IgD-negative memory B cell (primary cell): ENCODE data around the gene SLC25A22. TPM values are rescaled to one million over a fixed set of nuclear protein-coding genes. Genes with fewer than 3 reads are reported as not detected.

Experiments
- H3K27ac Mint-ChIP-seq, 3 donors: one replicate each; pipeline ENCODE4 v1.8.0; 2020 to 2022; ENCODE audit warnings: mild to moderate bottlenecking in 3 of 3, mixed read lengths in 3 of 3, moderate library complexity in 1 of 3
- H3K27me3 Mint-ChIP-seq: one replicate; pipeline ENCODE4 v1.8.0; 2021; ENCODE audit warnings: mixed read lengths
- H3K36me3 Mint-ChIP-seq: one replicate; pipeline ENCODE4 v1.8.0; 2020; ENCODE audit warnings: mild to moderate bottlenecking, mixed read lengths
- H3K4me1 Mint-ChIP-seq, 3 donors: one replicate each; pipeline ENCODE4 v1.8.0; 2020 to 2022; ENCODE audit warnings: mixed read lengths in 3 of 3, mild to moderate bottlenecking in 1 of 3
- H3K4me3 Mint-ChIP-seq, 4 donors: one replicate each; pipeline ENCODE4 v1.8.0; 2020 to 2022; ENCODE audit warnings: mild to moderate bottlenecking in 4 of 4, mixed read lengths in 4 of 4, moderate library complexity in 3 of 4
- H3K9me3 Mint-ChIP-seq, 3 donors: one replicate each; pipeline ENCODE4 v1.8.0; 2020 to 2021; ENCODE audit warnings: mixed read lengths in 3 of 3, mild to moderate bottlenecking in 1 of 3
- polyA plus RNA-seq: library from polyadenylated mRNA; unstranded; fragments of 300-500 nt; fragmentation: Illumina TruSeq; gene quantifications from one replicate; pipeline ENCODE4 v1.2.3, GENCODE V29; 2021

Gene SLC25A22
- 9.5 TPM for polyA plus RNA-seq

- H3K27me3 Mint-ChIP-seq = no peaks in the 10 kb centered on the region
- peaks cover 0 to 6% (median 5%) of the 10 kb centered on the region in 3 donors for H3K4me1 Mint-ChIP-seq
- peak within 1 kb of the TSS; percentile 87 to 99 (median 96) for H3K4me3 Mint-ChIP-seq
- no peaks in the 10 kb centered on the region for H3K36me3 Mint-ChIP-seq
- no peaks in the 10 kb centered on the region for H3K9me3 Mint-ChIP-seq
- H3K27ac Mint-ChIP-seq = peak within 1 kb of the TSS; percentile 82 to 100 (median 96)
Measured at GRCh38 chr11:798093-798713, at the start of gene SLC25A22. TSS of gene SLC25A22 (minus strand) at chr11:798281. CDS start at chr11:795006, 3,275 bp downstream.

DNA sequence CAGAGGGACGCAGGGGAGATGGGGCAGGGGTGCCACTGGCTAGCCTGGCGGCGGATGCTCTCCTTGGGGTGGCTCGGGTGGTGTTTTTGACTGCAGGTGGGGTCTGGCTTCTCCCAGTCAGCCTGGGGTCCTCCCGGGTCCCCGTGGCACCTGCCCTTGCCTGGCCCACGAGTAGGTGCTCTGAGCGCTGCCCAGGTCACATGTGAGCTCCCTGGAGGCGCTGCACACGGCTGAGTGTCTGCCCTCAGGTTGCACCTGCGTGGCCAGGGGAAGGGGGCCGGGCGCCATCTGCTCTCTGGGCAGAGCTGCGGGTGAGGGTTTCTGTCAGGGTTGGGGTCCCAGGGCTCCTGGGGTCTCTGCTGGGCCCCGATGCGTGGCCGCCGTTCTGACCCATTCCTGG is 49.8 kb upstream of the SLC25A22 start:
- no peaks in the 10 kb centered on the region for H3K36me3 Mint-ChIP-seq
- H3K4me3 Mint-ChIP-seq = no peak overlapping the region
- peaks cover 0 to 9% (median 2%) of the 10 kb centered on the region in 3 donors for H3K4me1 Mint-ChIP-seq
- H3K27me3 Mint-ChIP-seq = peaks cover 2% of the 10 kb centered on the region
- H3K27ac Mint-ChIP-seq = no peak overlapping the region
- no peaks in the 10 kb centered on the region for H3K9me3 Mint-ChIP-seq

DNA sequence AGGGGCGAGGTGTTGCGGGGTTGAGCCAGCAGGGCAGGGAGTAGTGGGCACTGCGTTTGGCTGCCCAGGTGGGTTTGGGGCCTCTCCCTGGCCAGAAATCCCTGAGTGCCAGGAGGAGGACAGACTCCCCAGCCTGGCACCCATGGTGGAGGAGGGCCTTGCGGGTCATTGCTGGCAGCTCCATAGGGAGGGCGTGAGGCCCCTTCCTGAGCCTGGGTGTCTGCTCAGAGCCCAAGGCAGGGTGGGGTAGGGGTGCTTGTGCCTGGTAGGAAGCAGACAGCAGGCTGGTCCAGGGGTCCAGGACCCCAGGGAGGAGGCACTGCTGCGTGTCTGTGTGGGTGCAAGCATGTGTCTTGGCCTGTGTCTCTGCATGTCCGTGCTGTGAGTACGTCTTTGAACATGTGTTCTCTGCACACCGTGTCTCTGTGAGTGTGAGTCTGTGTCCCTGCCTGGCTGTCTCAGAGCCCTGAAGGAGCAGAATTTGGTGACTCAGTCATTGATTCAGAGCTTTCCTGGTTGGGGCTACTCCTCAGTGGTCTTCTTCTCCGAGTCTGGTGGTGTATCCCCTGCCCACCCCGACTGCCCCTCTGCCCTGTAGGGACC is 48.5 kb upstream of the SLC25A22 start:
- Mint-ChIP-seq H3K36me3 (no peaks in the 10 kb centered on the region), H3K27ac (peak overlapping the region in 2 of 3 donors; percentile 39 to 64), H3K27me3 (peaks cover 2% of the 10 kb centered on the region), H3K4me1 (peaks cover 0 to 9% (median 2%) of the 10 kb centered on the region in 3 donors), H3K9me3 (no peaks in the 10 kb centered on the region), H3K4me3 (peak overlapping the region in 1 of 4 donors; percentile 67)

GRCh38 chr11:845872-846495 is 47.9 kb upstream of the SLC25A22 start:
- Mint-ChIP-seq H3K9me3 (no peaks in the 10 kb centered on the region), H3K27me3 (peaks cover 2% of the 10 kb centered on the region), H3K27ac (peak overlapping the region in 1 of 3 donors; percentile 39), H3K4me3 (peak overlapping the region in 1 of 4 donors; percentile 67), H3K36me3 (no peaks in the 10 kb centered on the region), H3K4me1 (peaks cover 0 to 13% (median 2%) of the 10 kb centered on the region in 3 donors)

DNA sequence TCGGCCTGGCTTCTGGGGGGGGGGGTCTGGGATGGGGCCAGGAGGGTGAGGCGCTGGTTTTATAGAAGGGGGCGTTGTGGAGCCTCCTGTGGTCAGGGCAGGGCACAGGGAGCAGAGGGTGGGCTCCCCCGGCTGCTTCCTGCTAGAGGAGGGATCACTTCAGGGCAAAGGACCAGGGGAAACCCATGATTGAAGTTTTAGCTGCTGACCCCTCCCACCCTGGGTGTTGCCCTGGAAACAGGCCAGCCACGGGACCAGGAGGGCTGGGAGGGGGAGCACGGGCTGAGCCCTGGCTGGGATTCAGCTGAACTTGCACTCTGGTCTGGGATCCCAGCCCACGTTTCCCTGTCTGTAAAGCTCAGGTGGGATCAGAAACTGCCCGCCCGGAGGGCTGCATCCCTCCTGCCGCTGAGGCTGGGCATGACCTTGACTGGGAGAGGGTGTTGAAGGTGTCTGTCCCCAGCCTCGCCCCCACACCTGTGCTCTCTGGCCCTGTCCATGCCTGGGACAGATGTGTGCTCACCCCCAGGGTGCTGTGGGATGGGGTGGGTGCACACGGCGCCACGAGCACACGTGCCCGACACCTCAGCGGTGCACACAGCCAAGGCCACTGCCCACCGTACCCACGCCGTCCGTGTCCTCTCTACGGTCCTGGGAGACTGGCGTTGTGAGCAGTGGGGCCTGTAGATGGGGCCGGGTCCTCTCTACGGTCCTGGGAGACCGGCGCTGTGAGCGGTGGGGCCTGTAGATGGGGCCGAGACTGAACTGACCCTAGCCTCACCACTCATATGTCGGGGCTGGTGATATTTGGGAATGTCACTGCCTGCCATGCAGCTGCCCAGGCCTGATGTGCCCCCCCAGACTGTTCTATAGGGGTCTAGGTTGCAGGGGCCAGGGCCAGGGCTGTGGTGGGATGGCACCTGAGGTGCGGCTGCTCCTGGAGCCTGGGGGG is 46.9 kb upstream of the SLC25A22 start:
- peaks cover 0 to 20% (median 6%) of the 10 kb centered on the region in 3 donors for H3K4me1 Mint-ChIP-seq
- H3K36me3 Mint-ChIP-seq = no peaks in the 10 kb centered on the region
- H3K9me3 Mint-ChIP-seq = no peaks in the 10 kb centered on the region
- H3K27me3 Mint-ChIP-seq = peaks cover 2% of the 10 kb centered on the region
- peak overlapping the region in 1 of 3 donors; percentile 42 for H3K27ac Mint-ChIP-seq
- H3K4me3 Mint-ChIP-seq = peak overlapping the region in 2 of 4 donors; percentile 32 to 82

DNA sequence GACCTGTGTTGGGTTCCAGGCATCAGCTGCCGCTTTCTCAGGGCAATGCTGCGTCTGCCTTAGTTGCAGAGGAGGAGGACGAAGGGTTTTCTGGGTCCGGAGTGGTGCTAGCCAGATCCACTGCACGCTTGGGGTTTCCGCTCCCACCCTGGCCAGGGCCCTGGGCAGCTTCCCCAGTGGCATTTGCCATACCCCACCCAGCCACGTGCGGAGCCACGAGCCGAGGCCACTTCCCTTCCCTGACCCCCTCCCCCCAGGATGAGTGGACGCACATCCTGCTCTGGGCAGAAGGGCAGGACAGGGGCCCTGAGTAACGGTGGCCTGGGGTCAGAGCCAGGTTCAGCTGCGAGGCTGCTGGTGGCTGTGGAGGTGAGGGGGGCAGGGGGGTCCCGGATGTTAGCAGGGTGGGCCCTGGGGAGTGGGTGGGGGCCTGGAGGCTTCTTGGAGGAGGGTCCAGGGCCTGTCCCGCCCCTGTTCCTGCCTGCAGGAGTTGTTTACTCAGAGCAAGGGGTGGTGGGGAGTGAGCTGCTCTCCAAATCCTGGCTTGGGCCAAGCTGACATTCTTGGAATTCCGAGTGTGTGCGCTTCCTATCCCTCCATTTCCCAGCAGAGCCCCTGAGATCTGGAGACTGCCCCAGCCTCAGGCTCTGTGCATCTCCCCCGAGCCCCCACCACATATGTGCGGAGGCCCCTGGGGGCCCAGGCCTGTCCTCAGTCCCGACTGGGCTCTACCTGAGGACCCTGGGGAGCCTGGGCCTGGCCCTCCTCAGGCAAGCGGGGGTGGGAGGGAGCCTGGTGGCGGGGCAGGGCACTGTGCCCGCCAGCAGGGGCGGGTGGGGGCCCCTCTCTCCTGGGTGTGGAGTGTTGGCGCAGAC is 46.0 kb upstream of the SLC25A22 start:
- peak overlapping the region in 1 of 3 donors; percentile 58 for H3K27ac Mint-ChIP-seq
- H3K4me1 Mint-ChIP-seq = peaks cover 0 to 20% (median 6%) of the 10 kb centered on the region in 3 donors
- H3K36me3 Mint-ChIP-seq = no peaks in the 10 kb centered on the region
- H3K9me3 Mint-ChIP-seq = no peaks in the 10 kb centered on the region
- H3K4me3 Mint-ChIP-seq = peak overlapping the region; percentile 67 to 87 (median 80)
- peaks cover 2% of the 10 kb centered on the region for H3K27me3 Mint-ChIP-seq

DNA sequence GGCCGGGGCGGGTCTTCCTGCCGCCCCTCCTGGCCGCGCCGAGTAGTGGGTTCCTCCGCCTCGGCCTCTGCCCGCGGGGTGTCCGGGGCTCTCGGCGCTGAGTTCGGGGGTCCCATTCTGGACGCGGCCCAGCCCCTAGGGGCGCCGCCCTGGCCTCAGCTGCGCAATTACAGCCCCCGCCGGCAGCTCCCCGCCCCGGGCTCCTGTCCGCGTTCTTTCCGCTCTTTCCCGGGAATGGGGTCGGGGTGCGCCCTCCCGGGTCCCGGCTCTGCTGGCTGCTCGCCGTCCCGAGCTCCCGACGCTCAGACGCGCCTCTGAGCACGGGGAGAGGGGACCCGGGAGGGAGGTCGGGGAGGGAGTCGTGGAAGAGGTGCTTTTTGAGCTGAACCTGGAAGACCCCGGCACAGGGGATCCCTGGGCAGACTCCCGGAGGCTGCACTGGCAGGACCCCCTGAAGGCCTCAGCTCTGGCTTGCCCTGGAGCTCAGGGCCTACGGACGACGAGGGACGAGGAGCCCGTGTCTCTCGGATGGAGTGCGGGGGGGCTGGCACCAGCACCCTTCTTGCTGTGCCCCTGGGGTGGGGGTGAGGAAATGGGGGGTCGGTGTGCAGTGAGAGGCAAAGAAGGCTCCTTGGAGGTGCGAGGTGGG is 45.1 kb upstream of the SLC25A22 start:
- peaks cover 2% of the 10 kb centered on the region for H3K27me3 Mint-ChIP-seq
- peak overlapping the region; percentile 67 to 90 (median 84) for H3K4me3 Mint-ChIP-seq
- no peaks in the 10 kb centered on the region for H3K9me3 Mint-ChIP-seq
- H3K4me1 Mint-ChIP-seq = peaks cover 0 to 17% (median 6%) of the 10 kb centered on the region in 3 donors
- H3K27ac Mint-ChIP-seq = peak overlapping the region in 2 of 3 donors; percentile 72 to 83
- H3K36me3 Mint-ChIP-seq = no peaks in the 10 kb centered on the region

DNA sequence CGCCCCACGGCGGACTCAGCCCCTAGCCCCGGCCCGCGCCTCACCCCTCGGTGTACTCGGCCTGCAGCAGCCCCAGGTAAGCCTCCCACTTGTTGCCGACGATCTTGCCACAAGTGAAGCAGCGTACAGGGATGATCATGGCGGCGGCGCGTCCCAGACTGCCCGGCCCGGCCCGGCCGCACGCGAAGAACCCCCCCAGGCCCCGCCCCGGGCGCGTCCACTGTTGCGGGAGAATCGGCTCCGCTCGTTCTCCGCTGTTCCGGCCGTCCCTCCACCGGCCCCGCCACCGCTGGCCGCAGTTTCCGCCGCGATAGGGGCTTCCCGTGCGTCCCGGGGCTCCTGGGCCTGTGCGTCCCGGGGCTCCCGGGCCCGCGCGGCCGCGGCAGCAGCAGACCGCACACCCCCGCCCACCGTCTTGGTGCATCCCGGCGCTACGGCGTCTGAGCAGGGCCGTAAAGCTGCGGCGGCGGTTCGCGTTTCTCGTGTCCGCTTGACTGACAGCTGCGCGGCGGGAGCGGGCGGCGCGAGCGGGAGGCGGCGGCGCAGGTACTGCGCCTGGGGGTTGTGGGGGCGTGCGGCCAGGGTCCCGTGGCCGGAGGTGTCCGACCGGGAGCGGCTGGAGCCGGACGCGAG is 44.4 kb upstream of the SLC25A22 start, which contains the start of the genes POLR2L and TSPAN4:
TSS of gene POLR2L (minus strand) at position 160 of the 633 bp plus-strand sequence. CDS start at position 139, 21 bp downstream.
TSS of gene TSPAN4 (plus strand) at position 483 of the 633 bp plus-strand sequence. CDS start 7,453 bp downstream, outside the sequence.
- no peaks in the 10 kb centered on the region for H3K36me3 Mint-ChIP-seq
- H3K4me1 Mint-ChIP-seq = peaks cover 0 to 17% (median 6%) of the 10 kb centered on the region in 3 donors
- no peaks in the 10 kb centered on the region for H3K9me3 Mint-ChIP-seq
- peak within 1 kb of the TSS; percentile 63 to 83 (median 79) for H3K27ac Mint-ChIP-seq
- H3K4me3 Mint-ChIP-seq = peak within 1 kb of the TSS; percentile 86 to 95 (median 89)
- H3K27me3 Mint-ChIP-seq = peaks cover 2% of the 10 kb centered on the region

GRCh38 chr11:841981-842369 is 43.9 kb upstream of the SLC25A22 start:
- Mint-ChIP-seq H3K4me3 (peak overlapping the region; percentile 86 to 95 (median 89)), H3K27me3 (peaks cover 2% of the 10 kb centered on the region), H3K36me3 (no peaks in the 10 kb centered on the region), H3K9me3 (no peaks in the 10 kb centered on the region), H3K27ac (peak overlapping the region in 2 of 3 donors; percentile 63 to 72), H3K4me1 (peaks cover 0 to 17% (median 6%) of the 10 kb centered on the region in 3 donors)

DNA sequence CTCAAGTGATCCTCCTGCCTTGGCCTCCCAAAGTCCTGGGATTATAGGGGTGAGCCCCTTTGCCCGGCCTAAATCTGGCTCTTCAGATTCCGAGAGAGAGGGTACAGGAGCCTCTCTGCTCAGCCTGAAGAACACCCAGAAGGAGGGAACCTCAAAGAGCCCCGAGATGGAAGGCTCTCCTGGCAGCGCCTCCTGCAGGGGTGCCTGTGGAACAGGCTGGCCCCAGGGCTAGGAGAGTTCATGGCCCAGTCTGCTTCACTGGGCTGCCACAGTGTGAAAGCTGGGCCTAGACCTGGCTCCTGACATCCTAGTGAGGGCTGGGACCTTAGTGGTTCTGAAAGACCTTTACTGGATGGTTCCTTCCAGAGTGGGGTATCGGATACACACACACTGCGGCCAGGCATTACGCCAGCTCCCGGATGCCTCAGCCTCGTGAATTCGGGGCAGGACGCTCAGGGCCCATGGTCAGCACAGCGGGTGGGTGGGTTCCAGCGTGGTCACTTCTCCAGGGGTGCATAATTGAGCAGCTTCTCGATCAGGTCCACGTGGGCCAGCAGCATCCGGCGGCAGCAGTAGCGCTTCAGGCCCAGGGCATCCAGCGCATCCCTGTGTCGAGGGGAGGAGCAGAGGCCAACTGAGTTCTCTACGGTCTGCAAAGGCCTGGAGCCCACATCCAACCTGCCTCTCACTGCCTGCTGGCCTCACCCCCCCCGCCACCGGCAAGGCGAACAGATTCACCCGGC is 42.0 kb upstream of the SLC25A22 start:
- peaks cover 0 to 17% (median 8%) of the 10 kb centered on the region in 3 donors for H3K4me1 Mint-ChIP-seq
- no peaks in the 10 kb centered on the region for H3K9me3 Mint-ChIP-seq
- peaks cover 2% of the 10 kb centered on the region for H3K36me3 Mint-ChIP-seq
- H3K4me3 Mint-ChIP-seq = peak overlapping the region in 3 of 4 donors; percentile 25 to 90 (median 58)
- H3K27me3 Mint-ChIP-seq = peaks cover 2% of the 10 kb centered on the region
- peak overlapping the region in 1 of 3 donors; percentile 79 for H3K27ac Mint-ChIP-seq

DNA sequence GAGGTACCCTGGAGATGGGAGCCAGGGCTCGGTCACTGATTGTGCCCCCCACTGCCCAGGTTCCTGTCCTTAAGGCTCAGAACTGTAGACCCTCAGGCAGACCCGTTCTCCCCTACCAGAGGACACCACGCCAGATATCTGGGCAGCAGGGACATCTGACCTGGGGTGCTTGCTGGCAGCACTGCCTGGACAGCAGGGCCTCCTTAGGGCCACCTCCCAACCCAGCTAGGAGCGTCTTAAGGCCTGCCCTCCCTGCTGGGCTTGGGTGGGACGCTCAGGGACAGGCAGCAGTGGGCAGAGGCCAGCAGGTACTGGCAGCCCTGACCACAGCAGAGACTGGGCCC is 41.2 kb upstream of the SLC25A22 start:
- Mint-ChIP-seq H3K27ac (no peak overlapping the region), H3K4me3 (peak overlapping the region in 1 of 4 donors; percentile 90), H3K9me3 (no peaks in the 10 kb centered on the region), H3K36me3 (peaks cover 2% of the 10 kb centered on the region), H3K4me1 (peaks cover 2 to 17% (median 8%) of the 10 kb centered on the region in 3 donors), H3K27me3 (peaks cover 2% of the 10 kb centered on the region)
